ENCODE data around the gene SALL3.

GRCh38 chr18:78978349-78979055, 1.1 kb upstream of the SALL3 start:
- no peak for TF ChIP-seq GATA3 (IDR thresholded peaks at IDR 0.05; ENCODE audit: low read depth, low read length)
- TF ChIP-seq GATA2 (IDR thresholded peaks at IDR 0.05; ENCODE audit: low read depth, low read length): no peak

Data from SH-SY5Y (cell line).